ENCODE measurements around the gene TCAIM. TPM values are rescaled to one million over a fixed set of nuclear protein-coding genes. Genes with fewer than 3 reads are reported as not detected.
A peak's percentile ranks its signal among the peaks of the same experiment; 100 is the strongest.

Gene TCAIM, protein sequence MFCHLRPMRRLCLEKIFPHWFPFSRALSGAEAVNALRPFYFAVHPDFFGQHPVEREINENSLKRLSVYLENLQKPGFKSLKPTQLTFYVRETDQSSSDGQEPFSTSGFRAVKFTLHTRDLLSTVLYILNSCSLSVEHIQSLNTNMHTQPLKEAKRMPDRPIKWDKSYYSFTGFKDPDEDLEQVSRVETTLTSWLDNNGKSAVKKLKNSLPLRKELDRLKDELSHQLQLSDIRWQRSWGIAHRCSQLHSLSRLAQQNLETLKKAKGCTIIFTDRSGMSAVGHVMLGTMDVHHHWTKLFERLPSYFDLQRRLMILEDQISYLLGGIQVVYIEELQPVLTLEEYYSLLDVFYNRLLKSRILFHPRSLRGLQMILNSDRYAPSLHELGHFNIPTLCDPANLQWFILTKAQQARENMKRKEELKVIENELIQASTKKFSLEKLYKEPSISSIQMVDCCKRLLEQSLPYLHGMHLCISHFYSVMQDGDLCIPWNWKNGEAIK
- total RNA-seq (2021; ENCODE audit: unreplicated experiment) (18.4 TPM), Bru-seq, nascent RNA (percentile 73 among the genes with signal in this experiment), BruChase-seq, experiment 1, labeled RNA remaining after a 6-hour chase (percentile 73 among the genes with signal in this experiment), BruChase-seq, experiment 2, labeled RNA remaining after a 2-hour chase (percentile 78 among the genes with signal in this experiment)
- polyA plus RNA-seq (2012): 6.9 and 9.6 TPM in 2 replicates
- long read RNA-seq, partial matches to known transcripts: 2 of 18 reads
- long read RNA-seq, other reads (novel, unspliced or antisense): 7 of 18 reads

DNA sequence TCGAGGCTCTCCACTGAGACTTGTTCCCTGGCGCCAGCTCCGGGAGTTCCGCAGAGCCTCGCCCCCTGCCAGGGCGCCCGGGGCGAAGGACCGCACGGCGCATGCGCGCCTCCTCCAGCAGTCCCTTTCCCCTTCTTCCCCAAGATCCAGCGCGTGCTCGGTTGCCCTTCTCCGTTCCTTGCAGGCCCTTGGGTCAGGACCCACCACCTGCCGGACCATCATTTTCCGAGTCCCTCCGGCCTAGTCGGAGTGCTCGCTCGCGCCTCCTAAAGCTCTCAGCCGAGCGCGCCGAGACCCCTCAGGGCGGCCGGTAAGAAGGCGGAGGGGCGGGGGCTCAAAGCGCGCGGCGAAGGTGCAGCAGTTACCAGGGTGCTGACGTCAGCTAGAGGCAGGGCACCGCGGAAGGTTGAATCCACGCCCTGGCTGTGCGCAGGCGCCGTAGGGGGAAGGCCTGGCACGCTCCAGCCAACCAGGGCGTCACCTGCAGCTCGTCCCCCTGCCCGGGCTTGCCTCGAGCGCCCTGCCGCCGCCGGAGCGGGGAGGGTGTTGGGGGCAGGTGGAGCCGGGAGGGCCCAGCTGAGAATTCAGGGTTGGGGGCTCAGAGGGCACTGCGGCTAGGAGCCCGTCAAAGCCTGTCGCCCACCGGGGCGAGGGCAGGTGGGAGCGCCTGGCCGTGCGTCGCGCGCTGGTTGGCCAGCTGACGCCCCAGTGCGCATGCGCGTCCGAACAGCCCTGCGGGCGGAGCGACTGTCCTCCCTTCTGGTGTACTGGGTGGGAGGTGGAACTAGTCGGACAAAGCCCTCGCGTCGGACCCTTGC is at the start of gene TCAIM:
TSS of gene TCAIM (plus strand) at position 757 of the 818 bp plus-strand sequence. CDS start 16,017 bp downstream, outside the sequence.
- 0 out of 2 replicates have a peak, but pooled peaks have one; percentile 47 for TF ChIP-seq CBX3 (IDR thresholded peaks at IDR 0.05; ENCODE audit: low read depth)
- TF ChIP-seq POLR2AphosphoS5 (IDR thresholded peaks at IDR 0.05; ENCODE audit: low read depth, low read length): peak; percentile 88
- peak; percentile 65 for TF ChIP-seq TCF7L2 (IDR thresholded peaks at IDR 0.05; ENCODE audit: borderline replicate concordance, extremely low read depth, insufficient read depth, insufficient read length)
- TF ChIP-seq POLR2A (IDR thresholded peaks at IDR 0.05; ENCODE audit: borderline replicate concordance, extremely low read depth, insufficient read depth, insufficient read length): no peak
- TF ChIP-seq RAD21 (IDR thresholded peaks at IDR 0.05; ENCODE audit: low read depth): no peak
- TF ChIP-seq, protein P1, sequence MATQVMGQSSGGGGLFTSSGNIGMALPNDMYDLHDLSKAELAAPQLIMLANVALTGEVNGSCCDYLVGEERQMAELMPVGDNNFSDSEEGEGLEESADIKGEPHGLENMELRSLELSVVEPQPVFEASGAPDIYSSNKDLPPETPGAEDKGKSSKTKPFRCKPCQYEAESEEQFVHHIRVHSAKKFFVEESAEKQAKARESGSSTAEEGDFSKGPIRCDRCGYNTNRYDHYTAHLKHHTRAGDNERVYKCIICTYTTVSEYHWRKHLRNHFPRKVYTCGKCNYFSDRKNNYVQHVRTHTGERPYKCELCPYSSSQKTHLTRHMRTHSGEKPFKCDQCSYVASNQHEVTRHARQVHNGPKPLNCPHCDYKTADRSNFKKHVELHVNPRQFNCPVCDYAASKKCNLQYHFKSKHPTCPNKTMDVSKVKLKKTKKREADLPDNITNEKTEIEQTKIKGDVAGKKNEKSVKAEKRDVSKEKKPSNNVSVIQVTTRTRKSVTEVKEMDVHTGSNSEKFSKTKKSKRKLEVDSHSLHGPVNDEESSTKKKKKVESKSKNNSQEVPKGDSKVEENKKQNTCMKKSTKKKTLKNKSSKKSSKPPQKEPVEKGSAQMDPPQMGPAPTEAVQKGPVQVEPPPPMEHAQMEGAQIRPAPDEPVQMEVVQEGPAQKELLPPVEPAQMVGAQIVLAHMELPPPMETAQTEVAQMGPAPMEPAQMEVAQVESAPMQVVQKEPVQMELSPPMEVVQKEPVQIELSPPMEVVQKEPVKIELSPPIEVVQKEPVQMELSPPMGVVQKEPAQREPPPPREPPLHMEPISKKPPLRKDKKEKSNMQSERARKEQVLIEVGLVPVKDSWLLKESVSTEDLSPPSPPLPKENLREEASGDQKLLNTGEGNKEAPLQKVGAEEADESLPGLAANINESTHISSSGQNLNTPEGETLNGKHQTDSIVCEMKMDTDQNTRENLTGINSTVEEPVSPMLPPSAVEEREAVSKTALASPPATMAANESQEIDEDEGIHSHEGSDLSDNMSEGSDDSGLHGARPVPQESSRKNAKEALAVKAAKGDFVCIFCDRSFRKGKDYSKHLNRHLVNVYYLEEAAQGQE (IDR thresholded peaks at IDR 0.05; ENCODE audit: low read depth): no peak
- no peak for TF ChIP-seq SRF (IDR thresholded peaks at IDR 0.05; ENCODE audit: low read depth)
- TF ChIP-seq, protein P2, sequence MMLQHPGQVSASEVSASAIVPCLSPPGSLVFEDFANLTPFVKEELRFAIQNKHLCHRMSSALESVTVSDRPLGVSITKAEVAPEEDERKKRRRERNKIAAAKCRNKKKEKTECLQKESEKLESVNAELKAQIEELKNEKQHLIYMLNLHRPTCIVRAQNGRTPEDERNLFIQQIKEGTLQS (IDR thresholded peaks at IDR 0.05): no peak
- no peak for TF ChIP-seq EZH2phosphoT487 (IDR thresholded peaks at IDR 0.05; ENCODE audit: borderline replicate concordance)
- TF ChIP-seq EZH2 (IDR thresholded peaks at IDR 0.05): no peak
- peak; percentile 58 for TF ChIP-seq SP1 (IDR thresholded peaks at IDR 0.05; ENCODE audit: low read depth)
- no peak for TF ChIP-seq ZNF274 (IDR thresholded peaks at IDR 0.05; ENCODE audit: low read depth, low read length)
- peak; percentile 64; the same call in 1 of the 2 replicates for TF ChIP-seq ZFX (IDR thresholded peaks at IDR 0.05)
- peak; percentile 96 for TF ChIP-seq SIN3A (IDR thresholded peaks at IDR 0.05; ENCODE audit: low read depth)
- TF ChIP-seq, protein P3, sequence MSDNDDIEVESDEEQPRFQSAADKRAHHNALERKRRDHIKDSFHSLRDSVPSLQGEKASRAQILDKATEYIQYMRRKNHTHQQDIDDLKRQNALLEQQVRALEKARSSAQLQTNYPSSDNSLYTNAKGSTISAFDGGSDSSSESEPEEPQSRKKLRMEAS (IDR thresholded peaks at IDR 0.05): peak; percentile 95
- TF ChIP-seq, protein P4, sequence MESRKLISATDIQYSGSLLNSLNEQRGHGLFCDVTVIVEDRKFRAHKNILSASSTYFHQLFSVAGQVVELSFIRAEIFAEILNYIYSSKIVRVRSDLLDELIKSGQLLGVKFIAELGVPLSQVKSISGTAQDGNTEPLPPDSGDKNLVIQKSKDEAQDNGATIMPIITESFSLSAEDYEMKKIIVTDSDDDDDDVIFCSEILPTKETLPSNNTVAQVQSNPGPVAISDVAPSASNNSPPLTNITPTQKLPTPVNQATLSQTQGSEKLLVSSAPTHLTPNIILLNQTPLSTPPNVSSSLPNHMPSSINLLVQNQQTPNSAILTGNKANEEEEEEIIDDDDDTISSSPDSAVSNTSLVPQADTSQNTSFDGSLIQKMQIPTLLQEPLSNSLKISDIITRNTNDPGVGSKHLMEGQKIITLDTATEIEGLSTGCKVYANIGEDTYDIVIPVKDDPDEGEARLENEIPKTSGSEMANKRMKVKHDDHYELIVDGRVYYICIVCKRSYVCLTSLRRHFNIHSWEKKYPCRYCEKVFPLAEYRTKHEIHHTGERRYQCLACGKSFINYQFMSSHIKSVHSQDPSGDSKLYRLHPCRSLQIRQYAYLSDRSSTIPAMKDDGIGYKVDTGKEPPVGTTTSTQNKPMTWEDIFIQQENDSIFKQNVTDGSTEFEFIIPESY (IDR thresholded peaks at IDR 0.05; ENCODE audit: extremely low read depth, insufficient replicate concordance, low read length): no peak
- TF ChIP-seq FOSL1 (IDR thresholded peaks at IDR 0.05; ENCODE audit: low read depth): no peak
- peak within 1 kb of the TSS; percentile 86 for H3K4me2 ChIP-seq (ENCODE audit: low read length)
- peaks cover 36% of the 10 kb centered on the region for H3K79me2 ChIP-seq (ENCODE audit: insufficient read depth, low read length)
- H3K4me3 ChIP-seq (replicated peaks in 1 of 2; ENCODE audit: low read depth in 1 of 2, low read length in 2 of 2): peak within 1 kb of the TSS; percentile 77 to 80
- peak within 1 kb of the TSS; percentile 84 for H3K27ac ChIP-seq (ENCODE audit: low read depth, low read length)
- no peaks in the 10 kb centered on the region; the same call in 1 of the 2 replicates for H3K27me3 ChIP-seq (ENCODE audit: insufficient read depth, low read length)
- peaks cover 7 to 21% of the 10 kb centered on the region in 2 experiments; a peak in 3 of 4 replicates for H3K4me1 ChIP-seq (ENCODE audit: control insufficient read depth in 1 of 2, insufficient read depth in 2 of 2, low read length in 2 of 2)
- no peaks in the 10 kb centered on the region for H3K9me2 ChIP-seq (ENCODE audit: insufficient read depth)
- ChIA-PET RAD21 (ENCODE audit: low non-redundant PET in 1 of 2, low total read pairs in 2 of 2, uncharacterized antibody in 2 of 2, unreplicated experiment in 2 of 2) (no interaction called here), POLR2A (interaction anchor here (0.9 to 1.4 kb wide), 4 partner anchors 8 to 173 kb away, joined by 3 to 4 read pairs (median 3); no protein-coding TSS in a partner anchor), CTCF (interaction anchor here (1.1 to 1.2 kb wide), 3 partner anchors 14 to 576 kb away, joined by 3 to 9 read pairs (median 4); no protein-coding TSS in a partner anchor)
- peak; percentile 94 for DNase-seq (ENCODE audit: low read depth, low spot score)
- no TSS peak for BruUV-seq (replicated peaks)
- H3K9me3 ChIP-seq (ENCODE audit: control insufficient read depth in 1 of 2, insufficient read depth in 1 of 2, low read depth in 1 of 2, low read length in 2 of 2): no peaks in the 10 kb centered on the region
- ATAC-seq: peak; percentile 95
- no peaks in the 10 kb centered on the region for H4K20me1 ChIP-seq (ENCODE audit: insufficient read depth)
- peak within 1 kb of the TSS; percentile 61 for H2AFZ ChIP-seq (ENCODE audit: low read depth, low read length, poor library complexity, severe bottlenecking)
- H3K9ac ChIP-seq (ENCODE audit: low read length): peak within 1 kb of the TSS; percentile 83
- intact Hi-C loops (cut with micrococcal nuclease): loop anchor here (5.0 kb wide), 1 partner anchor 174 kb away; no protein-coding TSS in a partner anchor
- H3K36me3 ChIP-seq (ENCODE audit: control insufficient read depth in 1 of 2, insufficient read depth in 2 of 2, low read length in 2 of 2): no peaks in the 10 kb centered on the region

Data from HCT116 (cell line).